ENCODE data around the gene SELENOT.

SELENOT gene

DNA sequence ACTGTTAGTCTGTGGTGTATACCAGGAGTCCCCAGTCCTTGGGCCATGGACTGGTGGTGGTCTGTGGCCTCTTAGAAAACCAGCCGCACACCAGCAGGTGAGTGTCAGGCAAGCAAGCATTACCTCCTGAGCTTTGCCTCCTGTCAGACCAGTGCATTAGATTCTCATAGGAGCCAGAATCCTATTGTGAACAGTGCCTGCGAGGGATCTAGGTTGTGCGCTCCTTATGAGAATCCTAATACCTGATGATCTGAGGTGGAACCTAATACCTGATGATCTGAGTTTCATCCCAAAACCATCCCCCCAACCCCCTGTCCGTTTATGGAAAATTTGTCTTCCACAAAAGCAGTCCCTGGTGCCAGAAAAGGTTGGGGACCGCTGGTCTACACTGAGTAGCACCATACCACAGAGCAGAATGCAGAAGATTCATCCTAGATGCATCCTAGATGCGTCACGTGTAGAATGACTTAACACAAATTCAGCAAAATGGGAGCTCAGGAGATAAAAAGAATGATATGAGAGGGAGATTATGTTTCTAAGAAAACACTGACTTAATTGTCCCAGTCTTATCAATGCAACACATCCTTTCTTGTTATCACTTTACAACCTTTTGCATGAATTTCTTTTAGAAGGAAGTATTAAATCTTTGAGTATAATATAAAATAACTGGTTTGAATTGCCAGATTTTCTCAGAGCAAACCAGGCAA, 28.5 kb downstream of the SELENOT start:
- TF ChIP-seq FOXP2 (optimal IDR thresholded peaks at IDR 0.05; ENCODE audit: borderline replicate concordance, extremely low read depth, extremely low read length, insufficient read depth), result no peak
- TF ChIP-seq, protein P1, sequence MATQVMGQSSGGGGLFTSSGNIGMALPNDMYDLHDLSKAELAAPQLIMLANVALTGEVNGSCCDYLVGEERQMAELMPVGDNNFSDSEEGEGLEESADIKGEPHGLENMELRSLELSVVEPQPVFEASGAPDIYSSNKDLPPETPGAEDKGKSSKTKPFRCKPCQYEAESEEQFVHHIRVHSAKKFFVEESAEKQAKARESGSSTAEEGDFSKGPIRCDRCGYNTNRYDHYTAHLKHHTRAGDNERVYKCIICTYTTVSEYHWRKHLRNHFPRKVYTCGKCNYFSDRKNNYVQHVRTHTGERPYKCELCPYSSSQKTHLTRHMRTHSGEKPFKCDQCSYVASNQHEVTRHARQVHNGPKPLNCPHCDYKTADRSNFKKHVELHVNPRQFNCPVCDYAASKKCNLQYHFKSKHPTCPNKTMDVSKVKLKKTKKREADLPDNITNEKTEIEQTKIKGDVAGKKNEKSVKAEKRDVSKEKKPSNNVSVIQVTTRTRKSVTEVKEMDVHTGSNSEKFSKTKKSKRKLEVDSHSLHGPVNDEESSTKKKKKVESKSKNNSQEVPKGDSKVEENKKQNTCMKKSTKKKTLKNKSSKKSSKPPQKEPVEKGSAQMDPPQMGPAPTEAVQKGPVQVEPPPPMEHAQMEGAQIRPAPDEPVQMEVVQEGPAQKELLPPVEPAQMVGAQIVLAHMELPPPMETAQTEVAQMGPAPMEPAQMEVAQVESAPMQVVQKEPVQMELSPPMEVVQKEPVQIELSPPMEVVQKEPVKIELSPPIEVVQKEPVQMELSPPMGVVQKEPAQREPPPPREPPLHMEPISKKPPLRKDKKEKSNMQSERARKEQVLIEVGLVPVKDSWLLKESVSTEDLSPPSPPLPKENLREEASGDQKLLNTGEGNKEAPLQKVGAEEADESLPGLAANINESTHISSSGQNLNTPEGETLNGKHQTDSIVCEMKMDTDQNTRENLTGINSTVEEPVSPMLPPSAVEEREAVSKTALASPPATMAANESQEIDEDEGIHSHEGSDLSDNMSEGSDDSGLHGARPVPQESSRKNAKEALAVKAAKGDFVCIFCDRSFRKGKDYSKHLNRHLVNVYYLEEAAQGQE (IDR thresholded peaks at IDR 0.05; ENCODE audit: insufficient read depth in 1 of 2, low read depth in 2 of 2, low read length in 2 of 2), result no peak
- no peak for TF ChIP-seq SIN3A (IDR thresholded peaks at IDR 0.05; ENCODE audit: borderline replicate concordance, insufficient read depth, low read length)

DNA sequence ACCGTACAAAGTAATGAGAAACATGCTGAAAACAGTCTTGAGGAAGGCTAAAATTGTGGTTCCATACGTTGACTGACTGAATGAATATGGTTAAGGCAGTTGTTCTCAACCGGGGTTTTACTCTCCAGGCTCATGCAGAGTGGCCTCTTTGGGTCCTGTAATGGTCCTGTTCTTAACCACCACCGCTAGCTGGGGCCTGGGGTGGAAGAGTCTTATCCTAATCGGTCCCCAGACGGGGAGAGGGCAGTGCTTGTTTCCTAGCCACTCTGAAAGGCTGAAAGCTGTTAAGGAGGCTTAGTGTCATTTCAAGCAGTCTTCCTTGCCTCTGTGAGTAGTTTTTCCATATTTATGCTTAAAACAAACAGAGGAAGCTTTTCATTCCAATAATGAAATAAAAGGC, 32.0 kb downstream of the SELENOT start:
- TF ChIP-seq FOXP2 (optimal IDR thresholded peaks at IDR 0.05; ENCODE audit: borderline replicate concordance, extremely low read depth, extremely low read length, insufficient read depth), result no peak
- TF ChIP-seq, protein P1 (IDR thresholded peaks at IDR 0.05; ENCODE audit: insufficient read depth in 1 of 2, low read depth in 2 of 2, low read length in 2 of 2), result no peak
- TF ChIP-seq TAF1 (IDR thresholded peaks at IDR 0.05; ENCODE audit: borderline replicate concordance, insufficient read depth, low read length), result no peak
- TF ChIP-seq SIN3A (IDR thresholded peaks at IDR 0.05; ENCODE audit: borderline replicate concordance, insufficient read depth, low read length), result no peak
- no peak for TF ChIP-seq POLR2AphosphoS5 (IDR thresholded peaks at IDR 0.05; ENCODE audit: low read depth, low read length)

DNA sequence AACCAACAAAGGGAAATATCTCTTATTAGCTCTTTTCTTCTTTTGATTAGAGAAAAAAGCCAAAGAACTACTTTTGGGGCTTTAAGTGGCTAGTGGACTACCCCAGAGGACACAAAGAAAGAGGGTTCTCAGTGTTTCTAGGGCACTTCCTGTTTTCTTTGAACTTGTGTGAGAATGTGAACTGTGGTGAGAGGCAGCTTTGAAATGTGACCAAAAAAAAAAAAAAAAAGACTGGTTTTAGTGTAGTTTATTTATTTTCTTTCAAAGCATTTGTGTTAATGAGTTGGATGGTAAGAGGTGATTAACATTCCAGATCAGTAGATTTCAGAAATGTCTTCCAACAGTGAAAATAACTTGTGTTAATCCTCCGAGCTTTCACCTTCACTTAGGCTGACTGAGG, 32.4 kb downstream of the SELENOT start:
- TF ChIP-seq TAF1 (IDR thresholded peaks at IDR 0.05; ENCODE audit: borderline replicate concordance, insufficient read depth, low read length) (no peak), FOXP2 (optimal IDR thresholded peaks at IDR 0.05; ENCODE audit: borderline replicate concordance, extremely low read depth, extremely low read length, insufficient read depth) (no peak), SIN3A (IDR thresholded peaks at IDR 0.05; ENCODE audit: borderline replicate concordance, insufficient read depth, low read length) (no peak), POLR2AphosphoS5 (IDR thresholded peaks at IDR 0.05; ENCODE audit: low read depth, low read length) (no peak)
- TF ChIP-seq, protein P1 (IDR thresholded peaks at IDR 0.05; ENCODE audit: insufficient read depth in 1 of 2, low read depth in 2 of 2, low read length in 2 of 2), result no peak

DNA sequence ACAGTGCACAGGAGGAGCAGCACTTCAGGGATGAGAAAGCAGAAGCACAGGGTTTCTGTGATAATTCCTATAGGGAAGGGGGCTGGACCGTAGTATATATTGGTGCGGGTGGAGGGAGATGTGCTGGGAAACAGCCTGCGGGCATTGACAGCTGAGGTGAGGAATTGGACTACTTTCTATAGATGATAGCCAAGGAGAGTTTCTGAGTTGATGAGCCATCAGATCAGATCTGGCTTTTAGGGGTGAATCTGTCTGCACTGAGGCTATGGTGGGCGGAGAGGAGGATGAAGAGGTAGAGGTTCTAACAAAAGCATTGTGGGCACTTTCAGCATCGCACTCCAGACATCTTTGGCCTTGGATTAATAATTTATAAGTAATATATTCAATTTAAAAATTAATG, 33.1 kb downstream of the SELENOT start:
- TF ChIP-seq POLR2AphosphoS5 (IDR thresholded peaks at IDR 0.05; ENCODE audit: low read depth, low read length) (no peak), SIN3A (IDR thresholded peaks at IDR 0.05; ENCODE audit: borderline replicate concordance, insufficient read depth, low read length) (no peak), TAF1 (IDR thresholded peaks at IDR 0.05; ENCODE audit: borderline replicate concordance, insufficient read depth, low read length) (no peak), FOXP2 (optimal IDR thresholded peaks at IDR 0.05; ENCODE audit: borderline replicate concordance, extremely low read depth, extremely low read length, insufficient read depth) (no peak)
- TF ChIP-seq, protein P1 (IDR thresholded peaks at IDR 0.05; ENCODE audit: insufficient read depth in 1 of 2, low read depth in 2 of 2, low read length in 2 of 2), result no peak

Measured in PFSK-1 (cell line).